Lower leg skin (tissue), 3 donors: ENCODE data around the gene NABP1.

Experiments used
- CTCF ChIP-seq, 3 donors: fragments of 450-650 bp; IDR thresholded peaks; one replicate each; pipeline ENCODE4 v1.5.1; 2016; ENCODE audit warnings: antibody characterized with exemption in 3 of 3, mild to moderate bottlenecking in 3 of 3, moderate library complexity in 2 of 3
- POLR2A ChIP-seq, 2 donors: fragments of 450-650 bp; IDR thresholded peaks; one replicate each; pipeline ENCODE4 v1.6.1; 2016 to 2017; ENCODE audit warnings: antibody characterized with exemption in 2 of 2, mild to moderate bottlenecking in 1 of 2, moderate library complexity in 1 of 2

GRCh38 chr2:191643429-191643828 lies 34.5 kb upstream of the NABP1 start:
- TF ChIP-seq CTCF (IDR thresholded peaks at IDR 0.05): no peak
- TF ChIP-seq POLR2A (IDR thresholded peaks at IDR 0.05): no peak
